MCF 10A (cell line): ENCODE measurements around the gene SMARCE1. TPM values are rescaled to one million over a fixed set of nuclear protein-coding genes. Genes with fewer than 3 reads are reported as not detected.

Experiments used
- BruUV-seq: library from RNA; stranded (reverse); fragments of 400-500 nt; replicated peaks from 2 replicates; lab custom pipeline; 2021; lab: Mats Ljungman, UMichigan
- CTCF ChIA-PET: fragments of 300-600 bp; sonication (Branson Sonifier 250); formaldehyde crosslinking; extraction: SDS; loops from one replicate; lab custom pipeline; 2021; ENCODE audit warnings: antibody characterized with exemption, inconsistent platforms; lab: Yijun Ruan, JAX
- POLR2A ChIA-PET: fragments of 300-600, 350-650 bp; sonication (Branson Sonifier 250); formaldehyde crosslinking; extraction: SDS; loops from one replicate; lab custom pipeline; 2020; ENCODE audit warnings: antibody characterized with exemption, inconsistent platforms; lab: Yijun Ruan, JAX
- DNase-seq: peaks from one replicate; pipeline ENCODE4 v3.0.0-alpha.2; 2018; ENCODE audit not compliant: unreplicated experiment
- H3K27ac Mint-ChIP-seq: one replicate; pipeline ENCODE4 v1.8.0; 2022; ENCODE audit warnings: mild to moderate bottlenecking, low read depth, mixed read lengths; ENCODE audit not compliant: unreplicated experiment
- H3K27me3 Mint-ChIP-seq: one replicate; pipeline ENCODE4 v1.8.0; 2022; ENCODE audit warnings: mixed read lengths; ENCODE audit not compliant: insufficient read depth, unreplicated experiment
- H3K36me3 Mint-ChIP-seq: one replicate; pipeline ENCODE4 v1.8.0; 2022; ENCODE audit warnings: mild to moderate bottlenecking, moderate library complexity, mixed read lengths; ENCODE audit not compliant: insufficient read depth, unreplicated experiment
- H3K4me1 Mint-ChIP-seq: one replicate; pipeline ENCODE4 v1.8.0; 2022; ENCODE audit warnings: mixed read lengths; ENCODE audit not compliant: insufficient read depth, unreplicated experiment
- H3K4me3 Mint-ChIP-seq: one replicate; pipeline ENCODE4 v1.8.0; 2022; ENCODE audit warnings: mild to moderate bottlenecking, moderate library complexity, mixed read lengths; ENCODE audit not compliant: unreplicated experiment
- H3K9me3 Mint-ChIP-seq: one replicate; pipeline ENCODE4 v1.8.0; 2022; ENCODE audit warnings: mixed read lengths; ENCODE audit not compliant: unreplicated experiment
- intact Hi-C: fragments of 100-400 bp; cut with micrococcal nuclease; formaldehyde crosslinking; loops from 2 replicates; pipeline ENCODE4 v1.14.1; 2022
- total RNA-seq: library from RNA; stranded (reverse); gene quantifications from 2 replicates; pipeline ENCODE4 v1.2.3, GENCODE V29; 2022
- TF ChIP-seq, protein P1 (sequence below): fragments of 200-600 bp; IDR thresholded peaks from one replicate; pipeline ENCODE4 v1.8.0; 2022; ENCODE audit warnings: antibody characterized with exemption, mild to moderate bottlenecking; ENCODE audit not compliant: unreplicated experiment

SMARCE1 gene
- total RNA-seq, 1 experiment from 2014 or later = 128 TPM

DNA sequence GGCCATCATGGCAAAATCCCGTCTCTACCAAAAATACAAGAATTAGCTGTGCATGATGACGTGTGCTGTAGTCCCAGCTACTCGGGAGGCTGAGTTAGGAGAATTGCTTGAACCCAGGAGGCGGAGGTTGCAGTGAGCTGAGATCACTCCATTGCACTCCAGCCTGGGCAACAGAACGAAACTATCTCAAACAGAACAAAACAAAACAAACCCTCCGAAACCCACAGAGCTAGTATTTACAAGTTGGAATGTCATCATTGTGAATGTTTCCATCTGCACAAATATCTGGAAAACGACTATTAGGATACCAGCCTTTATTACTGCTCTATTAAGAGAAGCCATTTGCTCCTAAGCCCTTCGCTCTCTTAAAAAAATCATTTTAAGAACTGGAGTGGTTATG is 26.0 kb downstream of the SMARCE1 start:
- no peak overlapping the region for H3K4me3 Mint-ChIP-seq

DNA sequence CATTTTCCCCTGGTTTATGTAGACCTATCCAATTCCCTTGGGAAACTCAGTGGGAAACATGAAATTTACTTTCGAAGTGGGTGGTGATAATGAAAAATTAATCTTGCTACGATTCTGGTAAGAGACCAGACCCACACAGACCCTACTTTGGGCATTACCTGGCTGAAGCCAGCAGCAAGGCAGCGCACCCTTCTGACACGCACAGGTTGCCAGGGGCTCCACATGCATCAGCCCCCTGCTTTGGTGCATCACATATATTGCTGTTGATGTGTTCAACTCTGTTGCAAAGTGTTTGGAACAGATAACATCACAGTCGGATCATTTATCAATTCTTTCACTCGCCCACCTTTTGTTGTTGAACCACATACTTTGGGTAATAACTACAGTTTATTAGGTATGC is 26.6 kb downstream of the SMARCE1 start:
- TF ChIP-seq, protein P1, sequence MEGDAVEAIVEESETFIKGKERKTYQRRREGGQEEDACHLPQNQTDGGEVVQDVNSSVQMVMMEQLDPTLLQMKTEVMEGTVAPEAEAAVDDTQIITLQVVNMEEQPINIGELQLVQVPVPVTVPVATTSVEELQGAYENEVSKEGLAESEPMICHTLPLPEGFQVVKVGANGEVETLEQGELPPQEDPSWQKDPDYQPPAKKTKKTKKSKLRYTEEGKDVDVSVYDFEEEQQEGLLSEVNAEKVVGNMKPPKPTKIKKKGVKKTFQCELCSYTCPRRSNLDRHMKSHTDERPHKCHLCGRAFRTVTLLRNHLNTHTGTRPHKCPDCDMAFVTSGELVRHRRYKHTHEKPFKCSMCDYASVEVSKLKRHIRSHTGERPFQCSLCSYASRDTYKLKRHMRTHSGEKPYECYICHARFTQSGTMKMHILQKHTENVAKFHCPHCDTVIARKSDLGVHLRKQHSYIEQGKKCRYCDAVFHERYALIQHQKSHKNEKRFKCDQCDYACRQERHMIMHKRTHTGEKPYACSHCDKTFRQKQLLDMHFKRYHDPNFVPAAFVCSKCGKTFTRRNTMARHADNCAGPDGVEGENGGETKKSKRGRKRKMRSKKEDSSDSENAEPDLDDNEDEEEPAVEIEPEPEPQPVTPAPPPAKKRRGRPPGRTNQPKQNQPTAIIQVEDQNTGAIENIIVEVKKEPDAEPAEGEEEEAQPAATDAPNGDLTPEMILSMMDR = no peak
- H3K4me3 Mint-ChIP-seq = no peak overlapping the region
- no TSS peak for BruUV-seq
- H3K27ac Mint-ChIP-seq = no peak overlapping the region
- peaks cover 2% of the 10 kb centered on the region for H3K36me3 Mint-ChIP-seq
- H3K9me3 Mint-ChIP-seq = no peaks in the 10 kb centered on the region
- intact Hi-C loops = loop anchor here (2.0 to 10.0 kb wide), 3 partner anchors 284 to 1046 kb away; no protein-coding TSS in a partner anchor
- H3K27me3 Mint-ChIP-seq = peaks cover 14% of the 10 kb centered on the region
- ChIA-PET CTCF (interaction anchor here (0.6 to 2.9 kb wide), 4 partner anchors 13 to 171 kb away, joined by 3 to 35 read pairs (median 4); no protein-coding TSS in a partner anchor), POLR2A (no interaction called here)
- no peaks in the 10 kb centered on the region for H3K4me1 Mint-ChIP-seq
- no peak for DNase-seq

More for the DNA sequence above, 26.0 kb downstream of the SMARCE1 start:
- no TSS peak for BruUV-seq
- TF ChIP-seq, protein P1 = no peak
- H3K27me3 Mint-ChIP-seq = peaks cover 9% of the 10 kb centered on the region
- H3K36me3 Mint-ChIP-seq = no peaks in the 10 kb centered on the region
- intact Hi-C loops = loop anchor here (2.0 to 10.0 kb wide), 3 partner anchors 283 to 1045 kb away; no protein-coding TSS in a partner anchor
- ChIA-PET POLR2A (interaction anchor here (0.6 to 0.7 kb wide), 2 partner anchors 143 to 957 kb away, joined by 3 to 4 read pairs; no protein-coding TSS in a partner anchor), CTCF (no interaction called here)
- DNase-seq = no peak
- no peaks in the 10 kb centered on the region for H3K4me1 Mint-ChIP-seq
- H3K27ac Mint-ChIP-seq = no peak overlapping the region
- H3K9me3 Mint-ChIP-seq = no peaks in the 10 kb centered on the region

DNA sequence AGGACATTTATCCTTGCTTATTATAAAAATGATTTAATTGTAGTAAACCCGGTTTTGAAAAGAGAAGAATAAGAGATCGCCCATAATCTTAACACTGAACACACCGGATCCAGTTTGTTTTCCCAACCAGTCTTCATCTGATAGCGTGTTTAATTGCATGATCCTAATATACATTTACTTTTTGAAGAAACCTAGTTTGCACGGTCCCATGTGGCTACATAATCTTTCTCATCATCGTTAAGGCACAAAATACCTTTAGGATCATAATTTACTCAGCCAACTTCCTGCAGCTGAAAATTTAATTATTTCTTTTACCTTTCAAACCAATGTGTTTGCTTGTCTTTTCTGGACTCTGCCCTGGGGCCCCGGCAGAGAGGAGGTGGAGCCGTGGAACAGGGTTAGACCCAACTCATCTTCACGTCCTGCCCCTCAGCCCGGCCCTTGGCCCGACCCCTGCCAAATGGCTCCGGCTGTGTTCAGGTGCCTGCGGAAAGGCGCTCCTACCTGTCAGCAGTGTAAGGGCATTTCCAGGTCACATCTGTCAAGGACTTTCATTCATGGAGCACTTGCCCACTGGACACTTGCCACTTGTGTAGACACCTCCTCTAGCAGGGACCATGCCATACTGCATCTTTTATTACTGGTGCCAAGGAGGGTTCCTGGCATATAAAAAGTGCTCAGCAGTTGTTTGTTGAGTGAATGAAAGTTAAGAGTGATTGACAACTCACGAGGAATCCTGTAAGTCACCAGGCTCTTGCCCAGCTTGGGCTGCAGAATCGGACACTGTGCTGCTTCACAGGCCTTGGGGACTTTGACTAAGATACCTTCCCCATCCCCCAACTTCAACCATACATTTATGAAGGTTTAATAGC is 28.6 kb downstream of the SMARCE1 start:
- intact Hi-C loops = no loop called here

More for the DNA sequence above, 28.6 kb downstream of the SMARCE1 start:
- Mint-ChIP-seq H3K4me3 (no peak overlapping the region), H3K36me3 (peaks cover 6% of the 10 kb centered on the region), H3K27ac (no peak overlapping the region), H3K27me3 (peaks cover 21% of the 10 kb centered on the region), H3K4me1 (no peaks in the 10 kb centered on the region), H3K9me3 (no peaks in the 10 kb centered on the region)
- no peak for DNase-seq
- POLR2A ChIA-PET = interaction anchor here (0.8 to 1.3 kb wide), 5 partner anchors 27 to 233 kb away, joined by 3 to 6 read pairs (median 3); no protein-coding TSS in a partner anchor
- TF ChIP-seq, protein P1 = no peak
- BruUV-seq = no TSS peak
- CTCF ChIA-PET = interaction anchor here (0.6 to 2.9 kb wide), 16 partner anchors 9 to 1044 kb away, joined by 3 to 35 read pairs (median 4); no protein-coding TSS in a partner anchor
